ENCODE data around the gene PCDH17.

- TF ChIP-seq CTCF (IDR thresholded peaks at IDR 0.05) (no peak), POLR2A (IDR thresholded peaks at IDR 0.05) (no peak)
Measured at GRCh38 chr13:57725480-57725879, 93.9 kb downstream of the PCDH17 start.
